HPDE6-E6E7 (cell line): ENCODE measurements around the gene MRPL11.
"Not testable (repeated sequence)": the region's sequence is repeated elsewhere in the genome, so short reads cannot be mapped to it uniquely, and the experiment has no call there.

ENCODE experiments used
- DNase-seq: peaks from one replicate; pipeline ENCODE4 v3.0.0; 2011; ENCODE audit warnings: missing footprints; ENCODE audit errors: extremely low spot score

MRPL11 gene

DNA sequence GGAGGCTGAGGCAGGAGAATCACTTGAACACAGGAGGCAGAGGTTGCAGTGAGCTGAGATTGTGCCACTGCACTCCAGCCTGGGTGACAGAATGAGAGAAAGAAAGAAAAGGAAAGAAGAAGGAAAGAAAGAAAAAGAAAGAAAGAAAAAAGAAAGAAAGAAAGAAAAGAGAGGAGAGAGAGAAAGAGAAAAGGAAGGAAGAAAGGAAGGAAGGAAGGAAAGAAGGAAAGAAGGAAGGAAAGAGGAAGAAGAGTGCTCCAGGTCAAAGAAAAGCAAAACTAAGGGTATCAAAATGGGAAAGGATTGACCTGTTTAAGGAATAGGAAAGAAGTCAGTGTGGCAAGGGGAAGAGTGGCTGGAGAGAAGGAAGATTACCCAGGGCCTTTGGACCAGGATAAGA is 7.4 kb downstream of the MRPL11 start:
- DNase-seq, result not testable (repeated sequence)

GRCh38 chr11:66429983-66430602 is 8.6 kb downstream of the MRPL11 start:
- no peak for DNase-seq

DNA sequence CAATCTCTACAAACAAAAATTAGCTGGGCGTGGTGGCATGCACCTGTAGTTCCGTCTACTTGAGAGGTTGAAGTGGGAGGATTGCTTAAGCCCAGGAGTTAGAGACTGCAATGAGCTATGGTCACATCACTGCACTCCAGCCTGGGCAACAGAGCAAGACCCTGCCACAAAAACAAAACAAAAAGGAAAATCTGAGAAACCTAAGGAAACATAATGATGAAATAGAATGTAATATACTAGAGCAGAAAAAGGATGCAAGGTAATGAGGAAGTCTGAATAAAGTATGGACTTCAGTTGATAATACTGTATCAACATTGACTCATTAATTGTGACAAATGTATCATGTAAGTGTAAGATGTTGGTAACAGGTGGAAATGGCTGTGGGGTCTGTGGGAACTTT is 9.7 kb downstream of the MRPL11 start:
- DNase-seq, result no peak

DNA sequence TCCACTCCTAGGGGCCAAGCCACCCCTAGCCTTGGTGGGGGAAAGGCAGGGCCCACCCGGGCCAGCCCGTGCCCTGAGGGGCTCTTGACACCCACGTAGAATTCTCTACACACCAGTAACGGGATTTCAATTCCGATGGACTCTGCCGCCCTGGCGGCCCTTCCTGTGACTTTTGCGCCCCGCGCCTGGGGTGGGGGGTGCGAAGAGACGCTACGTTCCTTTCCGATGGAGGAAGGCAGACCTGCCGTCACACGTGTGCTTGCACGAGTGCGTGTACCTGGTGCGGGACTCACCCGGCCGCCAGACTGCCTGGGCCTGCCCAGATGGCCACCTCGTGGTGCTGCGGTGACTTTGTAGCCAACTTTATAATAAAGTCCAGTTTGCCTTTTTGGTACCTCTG is 12.3 kb downstream of the MRPL11 start:
- DNase-seq, result no peak

- DNase-seq, result peak; percentile 49
Measured at GRCh38 chr11:66421492-66422205, 17.0 kb downstream of the MRPL11 start.

DNA sequence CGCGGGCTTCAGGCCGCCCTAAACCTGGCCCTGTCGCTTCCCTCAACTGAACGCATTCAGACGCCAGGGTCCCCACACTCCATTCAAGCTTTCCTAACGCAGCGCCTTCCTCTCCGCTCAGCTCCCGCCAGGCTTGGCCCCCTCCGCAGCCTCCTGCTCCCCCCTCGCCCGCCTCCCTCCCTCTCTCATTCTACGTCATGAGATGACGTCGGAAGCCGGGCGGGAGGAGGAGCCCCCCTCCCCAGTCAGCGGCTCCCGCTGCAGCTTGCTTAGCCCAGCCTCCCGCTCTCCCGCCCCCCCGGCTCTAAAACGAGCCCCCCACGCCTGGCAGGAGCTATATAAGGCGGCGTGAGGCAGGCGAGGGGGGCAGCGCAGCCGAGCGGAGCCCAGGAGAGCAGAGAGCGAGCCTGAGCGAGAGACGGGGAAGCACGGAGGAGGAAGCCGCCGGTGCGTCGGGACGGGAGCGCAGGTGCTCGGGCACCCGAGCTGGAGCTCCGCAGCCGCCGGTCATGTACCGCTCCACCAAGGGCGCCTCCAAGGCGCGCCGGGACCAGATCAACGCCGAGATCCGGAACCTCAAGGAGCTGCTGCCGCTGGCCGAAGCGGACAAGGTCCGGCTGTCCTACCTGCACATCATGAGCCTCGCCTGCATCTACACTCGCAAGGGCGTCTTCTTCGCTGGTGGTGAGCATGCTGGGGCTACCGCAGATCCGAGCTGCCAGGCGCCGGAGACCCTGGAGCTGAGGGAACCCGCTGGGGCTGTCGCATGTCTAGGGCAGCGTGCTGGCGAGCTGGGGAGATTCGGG is 17.8 kb downstream of the MRPL11 start, which contains the start of gene NPAS4:
NPAS4 (plus strand) TSS at position 365 of the 806 bp plus-strand sequence; CDS start at position 510, 145 bp downstream.
- no peak for DNase-seq

- DNase-seq, result no peak
Measured at GRCh38 chr11:66419825-66420224, 18.8 kb downstream of the MRPL11 start.

- no peak for DNase-seq
Measured at GRCh38 chr11:66418986-66419308, 19.7 kb downstream of the MRPL11 start.

DNA sequence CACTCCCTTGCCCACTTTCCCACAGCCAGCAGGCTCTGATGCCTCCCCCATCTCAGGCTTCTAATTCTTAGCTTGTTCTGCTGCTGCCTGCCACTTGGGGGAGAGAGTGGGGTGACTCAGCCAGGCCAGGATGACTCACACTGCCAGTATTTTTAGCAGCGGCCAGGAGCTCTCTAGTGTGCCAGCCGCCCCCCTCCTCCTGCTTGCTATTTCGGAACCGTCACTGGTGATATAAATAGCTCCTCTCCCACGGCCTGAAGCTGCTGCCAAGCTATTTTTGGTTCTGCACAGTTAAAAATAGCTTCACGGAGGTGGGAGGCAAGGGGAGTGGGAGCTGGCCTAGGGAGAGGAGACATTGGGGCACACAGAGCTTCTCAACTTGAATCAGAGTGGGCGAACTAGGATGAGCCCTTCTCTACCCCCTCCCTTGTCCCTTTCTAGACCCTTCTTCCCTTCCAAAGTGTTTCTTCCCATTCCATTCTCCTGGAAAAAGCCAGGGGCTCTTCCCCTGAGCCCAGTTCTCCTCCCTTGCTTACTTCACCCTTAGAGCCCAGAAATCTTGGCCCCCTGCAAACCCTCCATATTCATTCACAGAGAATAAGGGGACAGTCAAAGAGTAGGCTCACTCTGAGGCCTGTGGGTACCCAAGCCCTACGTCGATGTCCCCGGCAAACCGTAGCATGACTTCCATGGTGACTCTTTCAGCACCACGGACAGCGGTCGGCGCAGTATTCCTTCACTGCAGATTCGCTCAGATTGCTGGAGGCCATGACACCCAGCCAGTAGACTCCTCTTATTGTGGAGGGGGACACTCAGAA is 20.3 kb downstream of the MRPL11 start:
- peak; percentile 95 for DNase-seq

DNA sequence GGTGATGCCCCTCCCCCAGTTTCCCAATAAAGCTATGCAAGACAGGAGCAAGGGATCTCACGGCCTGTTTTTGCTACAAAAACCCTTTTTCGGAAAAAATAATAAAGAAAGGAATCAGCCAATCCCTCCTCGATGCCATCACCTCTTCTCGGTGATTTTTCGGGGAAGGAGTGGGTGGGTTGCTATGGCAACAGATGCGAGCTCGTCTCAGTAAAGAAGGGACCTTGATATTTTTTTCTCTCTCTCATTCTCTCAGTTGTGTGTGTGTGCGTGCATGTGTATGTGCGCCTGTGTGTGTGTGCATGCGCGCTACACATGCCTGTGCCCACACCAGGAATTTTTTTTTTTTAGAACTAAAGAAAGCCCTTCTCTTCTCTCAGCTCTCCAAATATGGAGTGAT is 21.6 kb downstream of the MRPL11 start:
- DNase-seq, result no peak

DNA sequence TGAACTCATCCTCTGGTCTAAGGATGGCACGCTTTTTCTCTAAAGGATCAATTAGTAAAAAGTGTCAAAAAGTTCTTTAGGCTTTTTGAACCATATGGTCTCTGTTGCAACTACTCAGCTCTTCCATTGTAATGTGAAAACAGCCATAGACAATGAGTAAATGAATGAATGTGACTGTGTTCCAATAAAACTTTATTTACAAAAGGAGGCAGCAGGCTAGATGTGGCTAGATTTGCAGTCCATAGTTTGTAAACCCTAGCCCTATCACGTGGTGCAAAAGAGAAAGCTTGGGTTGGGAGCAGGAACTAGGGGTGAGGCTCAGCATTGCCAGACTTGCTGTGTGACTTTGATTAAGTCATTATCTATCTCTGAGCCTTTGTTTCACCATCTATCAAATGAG is 23.2 kb downstream of the MRPL11 start:
- DNase-seq, result no peak

DNA sequence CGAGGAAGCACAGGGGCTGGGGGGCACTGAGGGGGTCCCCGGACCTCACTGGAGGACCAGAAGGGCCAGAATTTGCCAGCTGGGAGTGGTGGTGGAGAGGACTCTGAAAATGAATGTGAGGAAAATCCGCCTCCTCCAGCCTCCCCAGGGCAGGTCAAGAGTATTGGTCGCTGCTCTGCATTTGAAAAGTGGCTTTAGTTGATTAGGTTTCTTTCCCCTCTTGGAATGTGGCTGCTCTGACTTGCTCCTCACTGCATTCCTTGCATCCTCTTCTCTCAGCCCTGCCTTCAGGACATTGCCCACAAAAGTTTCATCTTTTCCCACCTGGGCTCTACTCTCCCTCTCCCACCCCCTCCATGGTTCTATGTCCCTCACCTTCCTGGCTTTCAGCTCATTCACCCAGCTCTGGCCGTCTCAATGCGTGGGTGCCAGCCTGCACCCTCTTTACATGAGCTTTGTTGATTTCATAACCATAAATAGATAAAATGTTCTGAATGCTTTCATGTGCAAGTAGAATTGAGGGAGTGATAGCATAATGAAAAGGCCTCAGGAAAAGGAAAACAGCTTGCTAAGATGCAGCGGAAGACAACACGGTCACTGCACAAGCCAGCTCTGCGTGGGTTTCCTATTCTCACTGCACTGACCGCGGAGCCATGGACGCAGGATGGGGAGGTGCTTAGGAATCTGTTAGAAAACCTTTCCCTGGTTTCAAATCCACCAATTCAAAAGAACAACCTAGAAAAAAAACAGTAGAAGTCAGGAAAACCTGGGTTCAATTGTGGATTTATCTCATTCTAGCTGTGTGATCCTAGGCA is 24.3 kb downstream of the MRPL11 start:
- DNase-seq, result no peak

DNA sequence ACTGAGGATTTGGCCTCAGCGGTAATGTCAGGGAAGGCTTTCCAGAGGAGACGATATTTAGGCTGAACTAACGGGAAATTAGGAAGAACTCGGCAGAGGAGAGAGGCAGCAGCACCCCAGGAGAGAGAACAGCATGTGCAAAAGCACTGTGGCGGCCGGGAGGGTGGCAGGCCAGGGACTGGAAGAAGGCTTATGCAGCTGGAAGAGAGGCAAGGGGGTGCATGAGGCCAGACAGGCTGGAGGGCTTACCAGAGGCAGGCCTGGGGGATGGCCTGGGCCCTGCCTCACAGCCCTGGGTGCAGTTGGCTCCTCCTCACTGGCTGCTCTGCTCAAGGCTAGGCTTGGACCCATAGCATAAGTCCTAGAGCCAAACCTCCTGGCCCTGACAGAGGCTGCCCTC is 25.5 kb downstream of the MRPL11 start:
- no peak for DNase-seq

- no peak for DNase-seq
Measured at GRCh38 chr11:66412110-66412509, 26.5 kb downstream of the MRPL11 start.

- DNase-seq, result no peak
Measured at GRCh38 chr11:66411323-66411722, 27.3 kb downstream of the MRPL11 start.

DNA sequence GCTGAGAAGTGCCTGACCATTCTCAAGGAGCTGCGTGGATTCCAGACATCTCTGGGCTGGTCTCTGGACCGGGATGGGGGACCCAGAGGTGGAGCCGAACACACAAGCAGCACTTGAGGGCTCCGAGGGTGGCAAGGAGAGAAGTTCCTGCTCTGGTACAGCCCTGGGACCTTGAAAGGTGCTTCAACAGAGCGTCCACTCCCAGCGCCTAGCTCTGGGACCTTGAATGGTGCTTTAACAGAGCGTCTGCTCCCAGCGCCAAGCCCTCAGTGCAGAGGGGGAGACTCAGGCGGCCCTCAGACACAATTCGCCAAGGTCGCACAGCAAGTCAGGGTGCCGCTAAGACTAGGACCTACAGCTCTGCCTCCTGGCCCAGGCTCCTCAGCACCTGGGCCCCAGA is 28.5 kb downstream of the MRPL11 start:
- DNase-seq, result no peak

DNA sequence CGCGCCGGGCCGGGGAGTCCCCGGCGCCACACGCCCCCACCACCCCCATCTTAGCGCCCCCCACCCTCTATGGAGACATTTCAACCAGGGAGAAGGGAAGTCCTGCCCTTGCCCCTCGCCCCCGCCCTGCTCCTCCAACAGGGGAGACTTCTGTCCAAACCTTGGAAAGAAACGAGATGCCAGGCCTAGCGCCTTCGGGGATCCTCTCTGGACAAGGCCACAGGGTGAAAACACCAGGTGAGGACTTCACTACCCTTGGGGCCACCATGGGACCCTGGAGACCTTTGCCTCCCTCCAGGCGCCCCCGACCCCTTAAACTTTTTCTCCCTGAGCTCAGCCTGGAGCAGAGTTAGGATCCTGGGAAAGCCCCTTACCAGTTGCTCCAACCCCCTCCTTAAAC is 29.4 kb downstream of the MRPL11 start:
- DNase-seq, result no peak

DNA sequence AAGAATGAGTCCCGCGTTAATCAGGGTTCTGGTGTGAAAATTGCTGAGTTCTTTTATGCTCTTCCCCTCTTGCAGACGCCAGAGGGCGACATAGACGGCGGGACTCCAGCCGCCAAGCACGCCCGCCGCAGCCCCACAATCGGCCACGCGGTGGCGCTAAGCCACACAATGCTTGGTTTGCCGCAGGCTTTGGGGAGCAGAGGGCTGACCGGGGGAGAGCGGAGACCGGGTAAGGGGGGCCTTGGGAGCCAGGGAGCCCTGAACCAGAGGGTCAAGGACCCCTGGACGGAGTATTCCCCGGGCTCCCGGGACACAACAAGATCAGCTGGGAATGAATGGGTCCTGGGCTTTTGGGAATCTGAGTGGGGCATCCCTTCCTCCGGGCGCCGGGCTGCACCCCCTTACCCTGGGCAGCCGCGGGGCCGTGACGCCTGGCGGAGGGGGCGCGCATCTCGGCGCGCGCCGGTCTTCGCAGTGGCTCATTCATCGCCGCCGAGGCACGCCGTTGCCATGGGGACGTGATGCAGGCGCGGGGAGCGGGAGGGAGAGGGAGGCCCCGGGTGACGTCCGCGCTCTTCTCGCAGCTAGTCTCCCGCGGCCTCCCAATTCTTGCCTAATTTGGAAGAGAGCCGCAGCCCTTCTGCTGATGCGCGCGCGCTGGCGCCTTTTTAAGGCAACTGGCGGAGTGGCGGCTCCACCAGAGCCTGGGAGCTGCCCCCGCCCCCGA is 30.0 kb downstream of the MRPL11 start:
- peak; percentile 67 for DNase-seq

- DNase-seq, result no peak
Measured at GRCh38 chr11:66407651-66408050, 31.0 kb downstream of the MRPL11 start.

DNA sequence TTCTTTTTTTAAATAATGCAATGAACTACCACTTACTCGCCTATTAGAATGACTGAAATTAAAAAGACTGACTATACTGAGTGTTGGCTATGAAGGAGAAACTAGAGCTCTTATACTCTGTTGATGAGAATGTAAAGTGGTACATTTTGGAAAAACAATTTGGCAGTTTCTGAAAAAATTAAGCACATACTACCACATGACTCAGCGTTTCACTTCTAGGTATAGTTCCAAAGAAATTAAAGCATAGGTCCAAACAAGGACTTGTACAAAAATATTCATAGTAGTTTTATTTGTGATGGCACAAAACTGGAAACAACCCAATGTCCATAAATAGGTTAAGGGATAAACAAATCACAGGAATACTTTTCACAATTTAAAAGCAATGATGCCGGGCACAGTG is 44.7 kb downstream of the MRPL11 start:
- no peak for DNase-seq
